Thyroid gland (tissue), 4 donors: ENCODE measurements around the gene TCEA2. TPM values are rescaled to one million over a fixed set of nuclear protein-coding genes. Genes with fewer than 3 reads are reported as not detected.

ENCODE experiments used
- DNase-seq, 2 donors: peaks; one replicate each; pipeline ENCODE4 v3.0.0-alpha.2; 2019
- H3K27ac ChIP-seq, 3 donors: fragments of 200-600 bp; sonication (generic); 1 replicate in 2 of 3; 2 replicates in 1 of 3; pipeline ENCODE4 v1.5.1; 2016 to 2019; ENCODE audit warnings: mild to moderate bottlenecking in 1 of 3, moderate library complexity in 1 of 3
- H3K27me3 ChIP-seq: fragments of 200-600 bp; sonication (generic); one replicate; pipeline ENCODE4 v1.5.1; 2019
- H3K36me3 ChIP-seq, 2 donors: fragments of 200-600 bp; sonication (generic); one replicate each; pipeline ENCODE4 v1.5.1; 2016 to 2019
- H3K4me1 ChIP-seq, 2 donors: fragments of 200-600 bp; sonication (generic); one replicate each; pipeline ENCODE4 v1.5.1; 2017 to 2019
- H3K4me3 ChIP-seq, 3 donors: fragments of 200-600 bp; sonication (generic); replicated peaks in 1 of 3; 1 replicate in 2 of 3; 2 replicates in 1 of 3; pipeline ENCODE4 v1.5.1; 2016; ENCODE audit warnings: mild to moderate bottlenecking in 1 of 3
- H3K9me3 ChIP-seq: fragments of 200-600 bp; sonication (generic); one replicate; pipeline ENCODE4 v1.5.1; 2017
- CTCF ChIP-seq, 6 experiments: fragments of 200-600 bp in 3 of 6; fragments of 450-650 bp in 3 of 6; sonication (generic) in 3 of 6; IDR thresholded peaks; one replicate each; pipeline ENCODE4 v1.5.1; 2016 to 2019; ENCODE audit warnings: antibody characterized with exemption in 6 of 6, mild to moderate bottlenecking in 2 of 6, inconsistent platforms in 1 of 6, moderate library complexity in 1 of 6
- POLR2A ChIP-seq, 2 donors: fragments of 450-650 bp; IDR thresholded peaks; one replicate each; pipeline ENCODE4 v1.6.1; 2017; ENCODE audit warnings: antibody characterized with exemption in 2 of 2, mild to moderate bottlenecking in 2 of 2, moderate library complexity in 1 of 2
- WGBS, 2 donors: methylation state at CpG; one replicate each; pipeline ENCODE4 v1.1.5; 2017; 5-methylcytosine and 5-hydroxymethylcytosine counted together
- intact Hi-C: fragments of 100-400 bp; cut with DNase I; formaldehyde crosslinking; loops from one replicate; pipeline ENCODE4 v1.15.1; 2023
- total RNA-seq, 4 donors: library from RNA; depleted of rRNA; stranded (reverse); fragments of >200 nt; gene quantifications; one replicate each; pipeline ENCODE4 v1.2.3, GENCODE V29; 2016

The TCEA2 gene
- total RNA-seq, 4 donors from 2014 or later = 20.9 to 43.1 (median 24.4) TPM

DNA sequence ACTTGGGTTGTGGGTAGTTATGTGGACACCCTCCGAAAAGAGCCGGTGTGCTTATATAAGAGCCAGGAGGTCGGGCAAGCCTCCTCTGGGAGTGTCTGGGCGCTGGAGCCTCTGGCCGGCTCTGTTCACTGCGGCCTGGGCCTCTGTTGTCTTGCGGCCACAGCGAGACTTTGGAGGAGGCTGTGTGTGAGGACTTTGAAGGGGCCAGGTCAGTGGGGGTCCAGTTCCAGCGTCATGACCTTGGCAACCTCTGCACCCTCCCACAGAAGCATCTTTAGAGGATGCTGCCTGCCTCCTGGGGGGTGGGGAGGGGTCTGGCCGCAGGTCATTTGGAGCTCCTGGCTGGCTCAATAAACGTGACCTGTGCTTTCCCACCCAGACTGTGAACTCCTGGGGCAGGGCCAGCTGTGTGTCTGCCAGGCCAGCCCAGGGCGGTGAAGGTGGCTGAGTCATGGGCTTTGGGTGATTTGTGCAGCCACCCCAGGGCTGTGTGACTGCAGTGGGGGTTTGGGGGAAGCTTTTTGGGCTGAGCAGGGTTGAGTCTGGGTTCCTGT is 1.2 kb downstream of the TCEA2 start:
- 0 to 58% methylated on average over 1 to 11 of the region's 12 CpGs for WGBS, 2 donors
- Histone ChIP-seq H3K27me3 (no peaks in the 10 kb centered on the region), H3K4me1 (peaks cover 16 to 24% of the 10 kb centered on the region in 2 donors), H3K27ac (no peak overlapping the region), H3K4me3 (peak overlapping the region in 2 of 3 donors; percentile 37 to 77), H3K36me3 (no peaks in the 10 kb centered on the region), H3K9me3 (no peaks in the 10 kb centered on the region)
- intact Hi-C loops = loop anchor here (10.0 kb wide), 1 partner anchor 529 kb away; the partner anchor contains the start of gene PTK6
- peak in 1 of 2 donors; percentile 56 for DNase-seq
- no peak for TF ChIP-seq CTCF (IDR thresholded peaks at IDR 0.05)
- TF ChIP-seq POLR2A (IDR thresholded peaks at IDR 0.05) = no peak

DNA sequence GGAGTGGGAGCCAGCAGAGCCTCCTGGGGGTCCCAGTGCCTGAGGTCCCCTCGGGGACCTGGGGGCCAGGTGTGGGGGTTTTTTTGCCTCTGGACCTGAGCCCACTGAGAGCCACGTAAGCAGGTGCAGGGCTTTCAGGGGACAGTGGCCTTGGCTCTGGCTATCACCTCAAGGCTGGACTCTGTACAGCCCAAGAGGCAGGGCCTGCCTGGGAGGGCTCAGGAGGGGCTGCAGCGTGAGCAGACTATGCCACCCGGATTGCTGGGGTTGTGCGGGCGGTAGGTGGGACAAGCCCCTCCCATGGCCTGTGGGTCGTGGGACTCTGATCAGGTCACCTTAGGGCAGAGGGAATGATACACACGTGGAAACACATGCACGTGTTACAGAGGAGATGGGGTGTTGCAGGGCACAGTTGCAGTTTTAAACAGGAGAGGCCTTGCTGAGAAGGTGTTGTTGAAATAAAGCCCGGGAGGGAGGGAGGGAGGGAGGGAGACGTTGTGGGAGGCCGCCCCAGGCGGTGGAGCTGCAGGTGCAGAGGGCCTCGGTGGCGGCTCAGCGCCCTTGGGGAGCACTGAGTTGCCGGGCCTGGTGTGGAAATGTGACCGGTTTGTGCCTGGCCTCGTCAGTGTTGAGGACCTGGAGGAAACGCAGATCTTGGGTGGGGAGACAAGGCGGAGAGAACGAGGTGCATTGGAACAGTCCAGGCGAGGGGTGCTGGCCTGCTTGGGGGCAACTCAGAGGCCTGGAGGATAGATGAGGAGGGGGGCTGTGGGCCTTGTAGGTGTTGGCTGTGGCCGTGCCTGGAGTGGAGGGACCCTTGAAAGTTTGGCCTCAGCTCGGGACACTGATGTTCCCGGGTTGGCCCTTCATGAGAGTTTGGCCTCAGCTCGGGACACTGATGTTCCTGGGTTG is 2.3 kb downstream of the TCEA2 start:
- Histone ChIP-seq H3K4me1 (peaks cover 16 to 24% of the 10 kb centered on the region in 2 donors), H3K27me3 (no peaks in the 10 kb centered on the region), H3K36me3 (no peaks in the 10 kb centered on the region), H3K27ac (no peak overlapping the region), H3K9me3 (no peaks in the 10 kb centered on the region), H3K4me3 (no peak overlapping the region)
- 56 to 57% methylated on average over 24 to 26 of the region's 27 CpGs for WGBS, 2 donors
- TF ChIP-seq POLR2A (IDR thresholded peaks at IDR 0.05) (no peak), CTCF (IDR thresholded peaks at IDR 0.05) (no peak)
- intact Hi-C loops = loop anchor here (10.0 kb wide), 1 partner anchor 531 kb away; the partner anchor contains the start of gene PTK6
- no peak for DNase-seq

- Histone ChIP-seq H3K4me1 (peaks cover 16 to 24% of the 10 kb centered on the region in 2 donors), H3K27ac (no peak overlapping the region), H3K36me3 (no peaks in the 10 kb centered on the region), H3K4me3 (no peak overlapping the region), H3K27me3 (no peaks in the 10 kb centered on the region), H3K9me3 (no peaks in the 10 kb centered on the region)
- DNase-seq = no peak
- 33 to 62% methylated on average over 3 to 5 of the region's 5 CpGs for WGBS, 2 donors
- TF ChIP-seq CTCF (IDR thresholded peaks at IDR 0.05) = no peak
- no peak for TF ChIP-seq POLR2A (IDR thresholded peaks at IDR 0.05)
- intact Hi-C loops = loop anchor here (10.0 kb wide), 1 partner anchor 531 kb away; the partner anchor contains the start of gene PTK6
Observed at GRCh38 chr20:64065974-64066343, 3.0 kb downstream of the TCEA2 start.

- H3K36me3 ChIP-seq = no peaks in the 10 kb centered on the region
- intact Hi-C loops = loop anchor here (10.0 kb wide), 1 partner anchor 532 kb away; the partner anchor contains the start of gene PTK6
Observed at GRCh38 chr20:64067005-64067632, 4.1 kb downstream of the TCEA2 start.

More at GRCh38 chr20:64067005-64067632, 4.1 kb downstream of the TCEA2 start:
- 90 to 100% methylated on average over 4 to 5 of the region's 6 CpGs for WGBS, 2 donors
- Histone ChIP-seq H3K9me3 (no peaks in the 10 kb centered on the region), H3K4me1 (peaks cover 16 to 23% of the 10 kb centered on the region in 2 donors), H3K4me3 (no peak overlapping the region), H3K27me3 (no peaks in the 10 kb centered on the region), H3K27ac (no peak overlapping the region)
- no peak for DNase-seq
- TF ChIP-seq POLR2A (IDR thresholded peaks at IDR 0.05) (no peak), CTCF (IDR thresholded peaks at IDR 0.05) (no peak)
